Activated CD4-positive, CD25-positive, alpha-beta regulatory T cell treated with anti-CD3 and anti-CD28 coated beads, Interleukin-2, amount 50 U/mL, for 24 hours (primary cell): ENCODE data around the gene DUS2.
"Not testable (repeated sequence)": the region's sequence is repeated elsewhere in the genome, so short reads cannot be mapped to it uniquely, and the experiment has no call there.

ENCODE experiments used
- ATAC-seq, 2 donors: fragments of 150-1000 bp; cut with Tn5 transposase; one replicate each; pipeline ENCODE4 v1.10.0; 2021; ENCODE audit warnings: mild to moderate bottlenecking in 1 of 2, moderate library complexity in 1 of 2

Gene DUS2

DNA sequence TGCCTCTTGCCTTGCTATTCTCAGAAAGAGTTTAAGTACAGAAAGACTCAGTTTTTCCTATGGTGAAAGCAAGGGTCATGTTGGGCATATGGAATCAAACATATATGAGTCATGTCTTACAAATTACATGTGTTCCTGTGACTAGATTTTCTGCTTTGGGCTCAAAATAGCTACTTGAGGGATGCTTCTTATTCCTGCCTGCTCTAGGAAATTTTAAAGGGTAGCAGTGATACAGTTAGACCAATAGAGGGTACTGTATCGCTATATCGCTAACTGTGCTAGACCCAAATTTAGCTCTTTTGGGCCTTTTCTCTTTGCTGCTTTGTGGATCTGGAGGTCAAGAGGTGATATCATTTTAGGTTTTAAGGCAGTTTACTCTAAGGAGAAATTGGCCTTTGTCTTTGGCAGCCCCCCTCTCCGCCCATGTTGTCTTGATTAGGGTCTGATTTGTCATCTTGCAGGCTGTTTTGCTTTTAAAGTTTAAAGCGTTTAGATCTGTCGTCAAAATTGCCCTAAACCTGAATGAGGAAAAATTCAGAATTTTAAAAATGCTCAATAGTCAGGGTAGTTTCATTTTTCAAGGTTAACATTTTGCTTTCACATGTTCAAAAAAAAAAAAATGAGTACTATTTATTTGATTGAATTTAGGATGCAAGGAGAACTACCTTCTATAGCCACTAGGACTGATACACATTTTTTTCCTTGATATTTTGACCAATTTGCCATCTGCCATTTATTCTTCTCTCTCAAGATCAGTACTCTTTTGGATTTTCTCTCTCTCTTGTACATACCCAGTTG is 70.9 kb downstream of the DUS2 start:
- peak; percentile 77 to 84 for ATAC-seq

DNA sequence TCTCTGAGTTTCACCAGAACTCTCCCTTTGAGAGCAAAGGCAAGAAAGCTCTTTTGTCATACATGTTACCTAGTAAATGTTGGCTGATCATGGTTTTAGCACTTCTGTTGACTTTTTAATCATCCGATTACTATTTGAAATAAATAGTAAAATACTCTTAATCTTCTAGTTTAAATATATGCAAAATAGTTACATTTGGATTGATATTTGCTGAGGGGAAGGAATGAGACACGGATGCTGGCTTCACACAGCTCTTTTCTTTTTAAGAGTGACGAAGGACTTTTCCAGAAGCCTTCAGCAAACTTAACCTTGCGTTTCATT is 71.5 kb downstream of the DUS2 start:
- no peak for ATAC-seq

DNA sequence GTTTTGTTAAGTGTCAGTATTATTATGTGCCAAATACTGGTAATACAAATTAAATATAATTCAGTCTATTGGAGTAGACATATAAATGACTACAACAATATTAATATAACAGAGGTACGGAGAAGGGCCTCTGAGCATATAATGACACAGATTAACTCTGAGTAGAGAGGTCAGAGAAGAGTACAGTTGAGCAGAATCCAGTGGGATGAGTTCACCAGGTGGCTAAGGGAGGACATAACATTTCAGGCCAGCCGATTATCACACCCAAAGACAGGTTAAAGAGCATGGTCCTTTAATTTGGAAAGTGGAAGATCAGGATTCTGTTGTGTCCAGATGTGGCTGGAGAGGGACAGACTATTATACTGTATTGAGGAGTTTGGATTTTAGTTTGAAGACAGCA is 73.4 kb downstream of the DUS2 start:
- no peak for ATAC-seq

DNA sequence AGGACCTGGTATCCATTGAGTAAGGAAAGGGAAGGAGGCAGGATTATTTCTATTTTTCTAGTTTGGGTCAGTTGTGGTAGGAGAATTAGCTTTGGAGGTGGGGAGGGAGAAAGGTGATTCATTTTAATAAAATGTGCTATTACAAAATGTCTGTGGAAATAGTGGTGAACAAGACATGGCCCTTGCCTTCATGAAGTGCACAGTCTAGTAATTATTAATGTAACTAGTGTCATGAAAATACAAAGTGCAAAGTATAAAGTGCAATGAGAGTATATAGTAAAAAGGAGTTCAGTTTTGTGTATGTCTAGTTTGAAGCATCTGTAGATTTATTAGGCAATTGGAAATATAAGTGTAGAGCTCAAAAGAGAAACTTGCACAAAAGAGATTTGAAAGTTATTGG is 74.0 kb downstream of the DUS2 start:
- ATAC-seq, result no peak

DNA sequence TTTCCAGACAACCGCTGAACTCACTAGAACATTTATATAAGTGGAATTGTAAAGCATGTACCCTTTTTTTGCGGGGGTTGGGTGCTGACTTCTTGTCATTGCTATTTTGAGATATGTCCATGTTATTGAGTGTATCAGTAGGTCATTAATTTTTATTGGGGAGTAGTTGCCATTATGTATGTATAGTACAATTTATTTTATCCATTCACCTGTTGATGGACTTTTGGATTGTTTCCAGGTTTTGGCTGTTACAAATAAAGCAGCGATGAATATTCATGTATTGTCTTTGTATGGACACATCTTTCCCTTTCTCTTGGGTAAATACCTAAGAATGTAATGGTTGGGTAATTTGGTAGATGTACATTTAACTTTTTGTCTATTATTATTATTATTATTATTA is 74.8 kb downstream of the DUS2 start:
- ATAC-seq, result no peak

DNA sequence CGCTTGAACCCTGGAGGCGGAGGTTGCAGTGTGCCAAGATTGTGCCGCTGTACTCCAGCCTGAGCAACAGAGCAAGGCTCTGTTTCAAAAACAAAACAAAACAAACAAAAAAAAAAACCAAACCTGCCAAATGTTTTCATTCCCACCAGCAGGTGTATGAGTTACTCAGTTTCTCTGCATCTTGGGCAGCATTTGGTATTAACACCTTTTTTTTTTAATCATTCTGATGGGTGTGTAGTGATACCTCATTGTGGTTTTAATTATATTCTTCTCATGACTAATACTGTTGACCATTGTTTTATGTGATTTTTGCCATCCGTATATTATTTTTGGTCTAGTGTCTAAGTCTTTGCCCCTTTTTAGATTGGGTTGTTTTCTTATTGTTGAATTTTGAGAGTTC is 77.4 kb downstream of the DUS2 start:
- peak; percentile 41 to 64 for ATAC-seq

DNA sequence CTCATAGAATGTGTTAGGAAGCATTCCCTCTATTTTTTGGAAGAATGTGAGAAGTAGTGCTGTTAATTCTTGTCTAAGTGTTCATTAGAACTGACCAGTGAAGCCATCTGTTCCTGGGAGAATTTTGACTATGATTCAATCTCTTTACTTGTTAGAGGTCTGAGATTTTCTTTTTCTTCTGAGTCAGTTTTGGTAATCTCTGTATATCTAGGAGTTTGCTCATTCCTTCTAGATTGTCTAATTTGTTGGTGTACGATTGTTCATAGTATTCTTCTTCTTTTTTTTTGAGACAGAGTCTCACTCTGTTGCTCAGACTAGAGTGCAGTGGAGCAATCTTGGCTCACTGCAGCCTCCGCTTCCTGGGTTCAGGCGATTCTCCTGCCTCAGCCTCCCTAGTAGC is 82.5 kb downstream of the DUS2 start:
- ATAC-seq, result no peak

DNA sequence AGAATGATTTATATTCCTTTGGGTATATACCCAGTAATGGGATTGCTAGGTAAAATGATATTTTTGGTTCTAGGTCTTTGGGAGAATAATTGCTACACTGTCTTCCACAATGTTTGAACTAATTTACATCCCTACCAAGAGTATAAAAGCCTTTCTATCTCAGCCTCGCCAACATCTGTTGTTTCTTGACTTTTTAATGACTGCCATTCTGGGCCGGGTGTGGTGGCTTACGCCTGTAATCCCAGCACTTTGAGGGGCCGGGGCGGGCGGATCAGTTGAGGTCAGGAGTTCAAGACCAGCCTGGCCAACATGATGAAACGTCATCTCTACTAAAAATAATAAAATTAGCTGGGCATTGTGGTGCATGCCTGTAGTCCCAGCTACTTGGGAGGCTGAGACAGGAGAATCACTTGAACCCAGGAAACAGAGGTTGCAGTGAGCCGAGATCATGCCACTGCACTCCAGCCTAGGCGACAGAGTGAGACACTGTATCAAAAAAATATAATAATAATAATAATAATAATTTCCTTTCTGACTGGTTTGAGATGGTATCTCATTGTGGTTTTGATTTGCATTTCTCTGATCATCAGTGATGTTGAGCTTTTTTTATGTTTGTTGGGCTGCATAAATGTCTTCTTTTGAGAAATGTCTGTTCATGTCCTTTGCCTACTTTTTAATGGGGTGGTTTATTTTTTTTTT is 84.3 kb downstream of the DUS2 start:
- ATAC-seq, result peak; percentile 63 to 78

DNA sequence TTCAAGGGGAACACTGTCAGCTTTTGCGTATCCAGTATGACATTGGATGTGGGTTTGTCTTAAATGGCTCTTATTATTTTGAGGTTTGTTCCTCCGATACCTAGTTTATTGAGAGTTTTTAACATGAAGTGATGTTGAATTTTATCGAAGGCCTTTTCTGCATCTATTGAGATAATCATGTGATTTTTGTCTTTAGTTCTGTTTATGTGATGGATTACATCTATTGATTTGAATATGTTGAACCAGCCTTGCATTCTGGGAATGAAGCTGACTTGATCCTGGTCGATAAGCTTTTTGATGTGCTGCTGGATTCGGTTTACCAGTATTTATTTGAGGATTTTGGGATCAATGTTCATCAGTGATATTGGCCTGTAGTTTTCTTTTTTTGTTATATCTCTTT is 86.1 kb downstream of the DUS2 start:
- not testable (repeated sequence) for ATAC-seq

DNA sequence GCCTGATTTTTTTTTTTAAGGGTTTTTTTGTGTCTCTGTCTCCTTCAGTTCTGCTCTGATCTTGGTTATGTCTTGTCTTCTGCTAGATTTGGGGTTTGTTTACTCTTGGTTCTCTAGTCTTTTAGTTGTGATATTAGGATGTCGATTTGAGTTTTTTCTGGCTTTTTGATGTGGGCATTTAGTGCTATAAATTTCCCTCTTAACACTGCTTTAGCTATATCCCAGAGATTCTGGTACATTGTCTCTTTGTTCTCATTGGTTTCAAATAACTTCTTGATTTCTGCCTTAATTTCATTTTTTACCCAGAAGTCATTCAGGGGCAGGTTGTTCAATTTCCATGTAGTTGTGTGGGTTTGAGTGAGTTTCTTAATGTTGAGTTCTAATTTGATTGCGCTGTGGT is 87.5 kb downstream of the DUS2 start:
- ATAC-seq, result not testable (repeated sequence)

DNA sequence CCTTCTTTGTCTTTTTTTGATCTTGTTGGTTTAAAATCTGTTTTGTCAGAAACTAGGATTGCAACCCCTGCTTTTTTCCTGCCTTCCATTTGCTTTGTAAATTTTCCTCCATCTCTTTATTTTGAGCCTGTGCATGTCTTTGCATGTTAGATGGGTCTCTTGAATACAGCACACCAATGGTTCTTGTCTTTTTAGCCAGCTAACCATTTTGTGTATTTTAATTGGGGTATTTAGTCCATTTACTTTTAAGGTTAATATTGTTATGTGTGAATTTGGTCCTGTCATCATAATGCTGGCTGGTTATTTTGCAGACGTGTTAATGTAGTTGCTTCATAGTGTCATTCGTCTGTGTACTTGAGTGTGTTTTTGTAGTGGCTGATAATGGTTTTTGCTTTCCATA is 88.3 kb downstream of the DUS2 start:
- no peak for ATAC-seq

DNA sequence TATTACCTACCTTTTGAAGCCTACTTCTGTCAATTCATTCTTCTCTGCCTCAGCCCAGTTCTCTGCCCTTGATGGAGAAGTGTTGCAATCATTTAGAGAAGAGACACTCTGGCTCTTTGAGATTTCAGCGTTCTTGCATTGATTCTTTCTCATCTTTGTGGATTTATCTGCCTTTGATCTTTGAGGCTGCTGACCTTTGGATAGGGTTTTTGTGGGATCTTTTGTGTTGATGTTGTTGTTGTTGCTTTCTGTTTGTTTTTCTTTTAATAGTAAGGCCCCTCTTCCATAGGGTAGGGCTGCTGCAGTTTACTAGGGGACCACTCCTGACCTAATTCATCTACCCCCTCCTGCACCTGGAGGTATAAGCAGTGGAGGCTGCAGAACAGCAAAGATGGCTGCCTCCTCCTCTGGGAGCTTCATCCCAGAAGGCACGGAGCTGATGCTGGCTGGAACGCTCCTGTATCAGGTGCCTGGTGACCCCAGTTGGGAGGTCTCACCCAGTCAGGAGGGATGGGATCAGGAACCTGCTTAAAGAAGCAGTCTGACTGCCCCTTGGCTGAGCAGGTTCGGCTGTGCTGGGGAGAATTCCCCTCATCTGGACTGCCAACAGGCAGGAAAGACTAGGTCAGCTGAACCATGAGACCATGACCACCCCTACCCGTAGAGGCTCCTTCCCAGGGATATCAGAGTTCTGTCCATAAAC is 90.1 kb downstream of the DUS2 start:
- ATAC-seq, result no peak

DNA sequence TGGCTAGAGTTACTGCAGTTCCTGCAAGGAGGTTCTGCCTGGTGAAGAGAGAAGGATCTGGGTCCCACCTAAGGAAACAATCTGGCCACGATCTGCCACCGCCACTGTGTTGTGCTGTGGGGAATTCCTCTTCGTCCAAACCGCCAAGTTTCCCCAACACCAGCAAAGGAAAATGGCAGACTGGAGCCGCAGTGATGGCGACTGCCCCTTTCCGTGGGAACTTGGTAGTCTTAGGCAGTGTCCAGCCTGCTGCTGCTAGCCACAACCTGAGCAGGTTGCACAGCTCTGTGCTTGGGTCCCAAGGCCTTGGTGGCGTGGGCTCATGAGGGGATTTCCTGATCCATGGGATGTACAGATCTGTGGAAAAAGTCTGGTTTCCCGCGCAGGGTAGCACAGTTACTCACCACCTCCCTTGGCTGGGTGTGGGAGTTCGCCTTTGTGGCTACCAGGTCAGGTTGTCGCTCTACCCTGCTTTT is 90.7 kb downstream of the DUS2 start:
- no peak for ATAC-seq

DNA sequence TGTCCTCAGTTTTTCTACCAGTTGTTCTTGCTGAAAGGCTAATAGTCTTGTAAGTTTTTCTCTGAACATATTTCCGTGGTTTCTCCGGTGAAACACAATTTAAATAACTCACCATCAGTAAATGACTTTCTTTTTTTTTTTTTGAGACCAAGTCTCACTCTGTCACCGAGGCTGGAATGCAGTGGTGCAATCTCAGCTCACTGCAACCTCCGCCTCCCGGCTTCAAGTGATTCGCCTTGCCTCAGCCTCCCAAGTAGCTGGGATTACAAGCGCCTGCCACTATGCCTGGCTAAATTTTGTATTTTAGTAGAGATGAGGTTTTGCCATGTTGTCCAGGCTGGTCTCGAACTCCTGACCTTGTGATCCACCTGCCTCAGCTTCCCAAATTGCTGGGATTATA is 91.9 kb downstream of the DUS2 start:
- not testable (repeated sequence) for ATAC-seq

DNA sequence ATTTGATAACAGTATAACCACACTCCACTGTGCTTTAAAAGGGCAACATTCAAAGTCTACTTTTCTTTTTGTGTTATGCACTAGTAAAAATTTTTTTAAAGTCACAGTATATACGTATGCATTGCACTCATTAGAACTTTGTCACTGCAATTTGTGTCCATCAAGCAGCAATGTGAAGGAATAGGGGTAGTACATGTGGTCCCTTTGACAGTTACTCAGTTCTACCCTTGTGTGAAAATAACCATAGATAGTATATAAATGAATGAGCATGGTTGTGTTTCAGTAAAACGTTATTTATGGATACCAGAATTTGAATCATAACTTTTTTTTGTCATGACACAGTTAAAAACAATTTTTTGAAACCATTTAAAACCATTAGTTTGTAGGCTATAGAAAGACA is 92.8 kb downstream of the DUS2 start:
- peak; percentile 64 to 74 for ATAC-seq

DNA sequence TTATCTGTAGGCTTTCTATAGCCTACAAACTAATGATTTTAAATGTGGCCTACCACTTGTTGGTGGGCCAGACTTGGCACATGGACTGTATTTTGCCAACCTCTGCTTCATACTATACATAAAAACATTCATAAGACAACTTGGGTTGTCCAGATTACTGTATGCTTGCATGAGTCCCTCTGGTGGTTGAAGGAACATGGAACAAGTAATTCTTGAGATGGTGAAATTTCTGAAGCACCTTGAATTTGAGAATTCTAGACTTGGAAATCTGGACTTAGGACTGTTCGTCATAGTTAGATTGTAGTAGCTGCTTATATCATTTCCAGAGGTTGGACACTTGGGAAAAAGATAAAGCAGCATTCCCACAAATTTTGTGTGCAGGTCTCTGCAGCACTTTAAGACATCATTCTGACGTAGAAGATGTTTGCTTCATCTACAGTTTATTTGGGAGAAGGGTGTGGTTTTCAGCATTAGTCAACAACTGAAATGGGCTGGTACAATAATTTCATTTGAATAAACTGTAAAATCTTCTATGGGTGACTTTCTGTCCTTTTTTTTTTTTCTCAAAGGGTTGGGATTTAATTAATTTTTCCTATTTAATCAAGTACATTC is 93.3 kb downstream of the DUS2 start:
- peak; percentile 25 to 50 for ATAC-seq

DNA sequence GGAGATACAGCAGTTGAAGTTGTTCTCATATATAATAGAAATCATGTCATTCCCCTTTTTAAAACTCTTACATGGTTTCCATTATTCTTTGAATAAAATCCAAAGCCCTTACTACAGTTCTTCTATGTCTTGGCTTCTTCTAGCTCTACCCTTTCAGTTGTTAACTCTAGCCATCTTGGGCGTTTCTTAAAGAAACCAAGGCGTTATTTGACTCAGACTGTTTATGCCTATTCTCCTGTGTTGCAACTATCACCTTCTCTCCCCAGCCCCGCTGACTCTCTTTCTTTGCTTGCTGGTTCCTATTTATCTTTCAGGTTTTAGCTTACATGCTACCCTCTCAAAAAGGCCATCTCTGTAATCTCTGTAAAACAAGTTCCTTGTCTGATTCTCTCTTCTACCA is 94.8 kb downstream of the DUS2 start:
- ATAC-seq, result peak; percentile 53 to 54

DNA sequence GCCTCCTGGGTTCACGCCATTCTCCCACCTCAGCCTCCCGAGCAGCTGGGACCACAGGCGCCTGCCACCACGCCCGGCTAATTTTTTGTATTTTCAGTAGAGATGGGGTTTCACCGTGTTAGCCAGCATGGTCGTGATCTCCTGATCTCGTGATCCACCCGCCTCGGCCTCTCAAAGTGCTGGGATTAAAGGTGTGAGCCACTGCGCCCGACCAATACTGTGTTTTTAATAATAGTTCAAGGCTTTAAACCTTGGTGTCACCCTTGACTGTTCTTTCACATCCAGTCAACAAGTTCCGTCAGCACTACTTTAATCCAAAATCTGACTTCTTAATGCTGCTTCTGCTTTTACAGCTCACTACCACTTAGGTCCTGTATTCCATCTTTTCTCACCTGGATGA is 95.9 kb downstream of the DUS2 start:
- ATAC-seq, result not testable (repeated sequence)

DNA sequence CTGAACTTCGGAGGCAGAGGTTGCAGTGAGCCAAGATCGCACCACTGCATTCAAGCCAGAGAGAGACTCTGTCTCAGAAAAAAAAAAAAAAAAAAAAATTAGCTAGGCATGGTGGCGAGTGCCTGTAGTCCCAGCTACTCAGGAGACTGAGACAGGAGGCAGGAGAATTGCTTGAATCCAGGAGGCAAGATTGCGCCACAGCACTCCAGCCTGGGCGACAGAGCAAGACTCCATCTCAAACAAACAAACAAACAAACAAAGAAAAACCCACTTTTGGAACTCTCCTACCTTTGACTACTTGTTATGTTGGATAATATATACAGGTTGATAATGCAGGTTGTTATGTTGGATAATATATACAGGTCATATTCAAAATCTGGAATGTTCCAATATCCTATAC is 97.4 kb downstream of the DUS2 start:
- ATAC-seq, result not testable (repeated sequence)

DNA sequence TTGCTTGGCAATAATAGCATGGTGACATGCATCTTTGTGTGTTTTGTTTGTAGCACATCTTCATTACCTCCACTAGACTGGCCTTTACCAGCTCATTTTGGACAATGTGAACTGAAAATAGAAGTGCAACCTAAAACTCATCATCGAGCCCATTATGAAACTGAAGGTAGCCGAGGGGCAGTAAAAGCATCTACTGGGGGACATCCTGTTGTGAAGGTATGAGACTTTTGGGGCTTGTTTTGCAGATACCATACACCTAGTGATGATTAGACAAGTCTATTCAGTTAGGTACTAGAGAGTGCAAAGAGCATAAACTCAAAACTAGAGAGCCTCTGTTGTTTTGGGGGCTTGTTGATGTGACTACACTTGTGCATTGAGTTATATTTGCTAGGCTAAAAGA is 103.3 kb downstream of the DUS2 start:
- ATAC-seq, result peak; percentile 53 to 73

DNA sequence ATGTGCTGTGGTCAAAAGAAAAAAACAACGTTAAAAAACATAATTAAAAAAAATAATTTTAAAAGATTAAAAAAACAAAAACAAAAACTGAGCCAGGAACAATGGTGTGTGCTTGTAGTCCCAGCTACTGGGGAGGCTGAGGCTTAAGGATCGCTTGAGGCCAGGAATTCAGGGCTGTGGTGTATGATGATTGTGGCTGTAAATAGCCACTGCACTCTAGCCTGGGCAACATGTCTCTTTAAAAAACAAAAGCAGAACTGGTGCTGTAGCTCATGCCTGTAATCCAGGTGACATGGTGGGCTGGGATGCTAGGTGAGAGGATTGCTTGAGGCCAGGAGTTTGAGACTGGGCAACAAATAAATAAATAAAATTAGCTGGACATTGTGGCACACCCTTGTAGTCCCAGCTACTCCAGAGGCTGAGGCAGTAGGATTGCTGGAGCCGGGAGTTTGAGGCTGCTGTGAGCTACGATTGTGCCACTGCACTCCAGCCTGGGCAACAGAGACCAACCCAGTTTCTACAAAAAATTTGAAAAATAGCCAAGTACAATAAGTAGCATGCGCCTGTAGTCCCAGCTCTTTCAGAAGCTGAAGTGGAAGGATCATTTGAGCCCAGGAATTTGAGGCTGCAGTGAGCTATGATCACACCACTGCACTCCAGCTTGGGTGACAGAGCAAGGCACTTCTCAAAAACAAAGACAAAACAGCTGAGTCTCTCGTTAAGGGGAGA is 105.7 kb downstream of the DUS2 start:
- ATAC-seq, result no peak
